H1 (cell line): ENCODE results near the gene C16orf54.
"Not testable (repeated sequence)": the region's sequence is repeated elsewhere in the genome, so short reads cannot be mapped to it uniquely, and the experiment has no call there.

Source experiments
- ATF3 ChIP-seq: IDR thresholded peaks from 2 replicates; pipeline ENCODE4 v1.6.1; 2011; ENCODE audit warnings: low read depth, mild to moderate bottlenecking, low read length; ENCODE audit not compliant: insufficient read depth
- BACH1 ChIP-seq: IDR thresholded peaks from 2 replicates; pipeline ENCODE4 v1.6.1; 2012; ENCODE audit warnings: low read length, improper control_type of control experiment
- BRCA1 ChIP-seq: IDR thresholded peaks from 2 replicates; pipeline ENCODE4 v1.6.1; 2012; ENCODE audit warnings: low read depth, low read length, improper control_type of control experiment
- CTCF ChIP-seq, 3 experiments: IDR thresholded peaks; 1 replicate in 2 of 3; 2 replicates in 1 of 3; pipeline versions ENCODE4 v1.5.1 to v1.6.1; 2011; ENCODE audit warnings: low read length in 3 of 3, mild to moderate bottlenecking in 3 of 3, inconsistent platforms in 2 of 3, low read depth in 1 of 3, moderate library complexity in 1 of 3; ENCODE audit not compliant: insufficient read depth in 1 of 3; ENCODE audit errors: control extremely low read depth in 1 of 3
- EP300 ChIP-seq, 2 experiments: IDR thresholded peaks; 1 replicate in 1 of 2; 2 replicates in 1 of 2; pipeline ENCODE4 v1.6.1; 2011 to 2012; ENCODE audit warnings: low read depth in 2 of 2, low read length in 2 of 2, mild to moderate bottlenecking in 2 of 2, borderline replicate concordance in 1 of 2, inconsistent platforms in 1 of 2, moderate library complexity in 1 of 2
- EZH2 ChIP-seq: fragments of 200-600 bp; sonication (generic); IDR thresholded peaks from 2 replicates; pipeline ENCODE4 v1.7.1; 2012; ENCODE audit warnings: low read depth, mild to moderate bottlenecking, moderate library complexity, low read length, inconsistent platforms; ENCODE audit not compliant: severe bottlenecking
- POLR2A ChIP-seq, 2 experiments: IDR thresholded peaks; 1 replicate in 1 of 2; 2 replicates in 1 of 2; pipeline ENCODE4 v1.6.1; 2011; ENCODE audit warnings: low read depth in 2 of 2, low read length in 2 of 2, mild to moderate bottlenecking in 2 of 2; ENCODE audit errors: control extremely low read depth in 1 of 2
- POLR2AphosphoS5 ChIP-seq: IDR thresholded peaks from 2 replicates; pipeline ENCODE4 v1.6.1; 2011; ENCODE audit warnings: low read depth, low read length
- RFX5 ChIP-seq: IDR thresholded peaks from 2 replicates; pipeline ENCODE4 v1.6.1; 2011; ENCODE audit warnings: low read depth, low read length, improper control_type of control experiment, borderline replicate concordance
- RXRA ChIP-seq: IDR thresholded peaks from 2 replicates; pipeline ENCODE4 v1.6.1; 2011; ENCODE audit warnings: low read depth, mild to moderate bottlenecking, low read length, moderate library complexity; ENCODE audit not compliant: insufficient read depth
- TBP ChIP-seq: IDR thresholded peaks from 2 replicates; pipeline ENCODE4 v1.6.1; 2011; ENCODE audit warnings: low read depth, low read length, improper control_type of control experiment
- TEAD4 ChIP-seq: IDR thresholded peaks from 2 replicates; pipeline ENCODE4 v1.6.1; 2012; ENCODE audit warnings: low read depth, low read length, inconsistent platforms, mixed read lengths

- TF ChIP-seq ATF3; CTCF (IDR thresholded peaks at IDR 0.05; ENCODE audit: control extremely low read depth in 1 of 3, insufficient read depth in 1 of 3, low read depth in 1 of 3, low read length in 3 of 3); BACH1; TEAD4; TBP; POLR2A (IDR thresholded peaks at IDR 0.05; ENCODE audit: control extremely low read depth in 1 of 2, low read depth in 2 of 2, low read length in 2 of 2); EP300 (IDR thresholded peaks at IDR 0.05; ENCODE audit: borderline replicate concordance in 1 of 2, low read depth in 2 of 2, low read length in 2 of 2); POLR2AphosphoS5; RXRA; RFX5; EZH2; BRCA1: not testable (repeated sequence)
These were observed 50.1 kb downstream of the C16orf54 start for GRCh38 chr16:29695675-29696074.
